Cardiac atrium fibroblast (primary cell): ENCODE results near the gene LRRC59. TPM values are rescaled to one million over a fixed set of nuclear protein-coding genes. Genes with fewer than 3 reads are reported as not detected.

Source experiments
- total RNA-seq: library from RNA; depleted of rRNA; stranded (reverse); fragments of >200 nt; gene quantifications from 2 replicates; pipeline ENCODE4 v1.2.3, GENCODE V29; 2015

Gene LRRC59
- total RNA-seq, result 177 and 181 TPM in 2 replicates

GRCh38 chr17:50397111-50397918, at the start of gene LRRC59:
LRRC59 (minus strand) TSS chr17:50397523; CDS start chr17:50397317, 206 bp downstream.

GRCh38 chr17:50425682-50426471, 28.6 kb upstream of the LRRC59 start, which contains the start of gene ACSF2:
ACSF2 (plus strand) TSS chr17:50426218; CDS start chr17:50426262, 44 bp downstream.

DNA sequence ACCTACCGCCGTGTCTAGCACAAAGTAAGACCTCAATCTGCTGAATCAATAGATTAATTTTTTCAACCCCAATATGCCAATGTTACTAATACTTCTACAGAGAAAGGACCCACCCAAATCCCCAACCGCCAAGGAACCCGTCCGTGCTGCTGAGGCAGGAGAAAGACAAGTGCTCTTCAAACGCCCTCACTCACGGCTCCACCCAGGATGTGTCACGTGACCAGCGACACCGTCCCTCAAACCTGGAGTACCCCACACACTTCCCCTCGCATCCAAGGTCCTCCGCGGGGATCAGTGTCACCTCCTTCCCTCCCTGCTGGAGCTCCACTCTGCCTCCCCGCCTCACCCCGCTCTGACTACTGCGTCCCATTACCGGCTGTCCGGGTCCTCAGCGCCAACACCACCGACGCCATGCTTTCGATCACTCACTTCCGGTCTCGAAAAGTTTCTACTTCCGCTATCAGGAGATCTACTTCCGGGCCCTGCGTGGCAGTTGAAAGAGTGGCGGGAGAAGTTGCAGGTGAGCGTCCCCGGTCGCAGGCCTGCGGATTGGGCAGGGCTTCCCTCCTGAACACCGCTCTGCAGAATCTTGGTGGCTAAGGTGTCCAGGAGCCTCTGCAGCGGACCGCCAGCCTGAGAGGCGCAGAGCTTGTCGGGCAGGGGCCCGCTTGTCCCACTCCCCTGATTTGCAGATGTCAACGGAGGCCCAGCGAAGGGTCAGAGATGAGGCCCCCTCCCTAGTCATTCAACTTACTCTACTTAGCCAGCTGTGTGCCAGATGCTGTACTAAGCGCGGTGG, 24.4 kb downstream of the LRRC59 start, which contains the start of the genes EME1 and MRPL27:
EME1 (plus strand) TSS at position 472 of the 799 bp plus-strand sequence. CDS start 1,980 bp downstream, outside the sequence.
MRPL27 (minus strand) TSS at position 427 of the 799 bp plus-strand sequence; CDS start at position 413, 14 bp downstream.

DNA sequence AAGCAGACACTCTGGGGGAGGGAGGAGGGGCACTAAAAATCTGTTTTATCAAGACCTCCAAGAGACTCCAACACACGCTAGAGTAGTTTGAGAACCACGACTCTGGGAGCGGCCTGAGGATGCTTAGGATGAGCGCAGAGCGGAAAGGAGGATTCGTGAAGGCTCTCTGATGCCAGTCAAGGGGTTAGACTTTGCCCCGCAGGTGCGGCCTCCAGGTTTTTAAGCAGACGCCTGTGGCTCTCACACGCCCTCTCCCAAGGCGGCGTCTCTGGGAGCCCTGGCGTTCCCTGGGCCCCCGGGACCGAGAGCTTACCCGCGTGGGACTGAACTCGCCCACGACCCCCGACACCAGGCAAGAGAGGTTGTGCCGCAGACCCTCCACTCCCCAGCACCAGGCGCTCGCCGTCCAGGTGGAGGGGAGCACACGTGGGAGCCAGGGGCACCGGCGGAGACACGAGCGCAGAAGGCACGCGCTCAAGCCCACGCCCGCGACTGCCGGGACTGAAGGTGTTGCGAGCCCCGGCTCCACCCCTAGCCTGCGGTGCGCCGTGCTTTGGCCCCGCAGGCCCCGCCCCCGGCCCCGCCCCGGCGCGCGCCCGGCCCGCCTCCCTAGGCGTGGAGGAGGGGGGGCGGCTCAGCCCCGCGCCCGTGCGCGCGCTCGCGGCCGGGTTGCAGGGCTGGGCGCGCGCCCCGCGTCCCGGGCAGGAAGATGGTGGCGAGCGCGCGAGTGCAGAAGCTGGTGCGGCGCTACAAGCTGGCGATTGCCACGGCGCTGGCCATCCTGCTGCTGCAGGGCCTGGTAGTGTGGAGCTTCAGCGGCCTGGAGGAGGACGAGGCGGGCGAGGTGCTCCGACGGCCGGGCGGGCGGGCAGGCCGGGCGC, 51.7 kb downstream of the LRRC59 start, which contains the start of gene XYLT2:
XYLT2 (plus strand) TSS at position 695 of the 881 bp plus-strand sequence; CDS start at position 710, 15 bp downstream.

Other genes starting within 250 kb of the LRRC59 start
- 33.8 and 39.2 TPM in 2 replicates for gene PPP1R9B, start 246.8 kb downstream of the LRRC59 start, total RNA-seq
- gene SGCA, start 231.5 kb downstream of the LRRC59 start, total RNA-seq, result not detected in 2 replicates
- gene COL1A1, start 195.9 kb downstream of the LRRC59 start, total RNA-seq, result 3,370 and 3,473 TPM in 2 replicates
- gene TMEM92, start 123.1 kb downstream of the LRRC59 start, total RNA-seq, result not detected in 2 replicates
- 44.0 and 54.1 TPM in 2 replicates for gene XYLT2, start 51.4 kb downstream of the LRRC59 start, total RNA-seq
- gene MRPL27, start 24.3 kb downstream of the LRRC59 start, total RNA-seq, result 70.0 and 75.5 TPM in 2 replicates
- gene EME1, start 24.3 kb downstream of the LRRC59 start, total RNA-seq, result 0.65 and 5.6 TPM in 2 replicates
- 19.0 and 37.2 TPM in 2 replicates for gene ACSF2, start 28.7 kb upstream of the LRRC59 start, total RNA-seq
- not detected in 2 replicates for gene CHAD, start 71.4 kb upstream of the LRRC59 start, total RNA-seq
- 13.0 and 14.3 TPM in 2 replicates for gene RSAD1, start 81.3 kb upstream of the LRRC59 start, total RNA-seq
- not detected in 2 replicates for gene MYCBPAP, start 110.9 kb upstream of the LRRC59 start, total RNA-seq
- not detected in 2 replicates for gene EPN3, start 135.2 kb upstream of the LRRC59 start, total RNA-seq
- 70.1 and 91.2 TPM in 2 replicates for gene SPATA20, start 149.7 kb upstream of the LRRC59 start, total RNA-seq
- 0.16 TPM in 1 of 2 replicates, not detected in the other for gene CACNA1G, start 163.2 kb upstream of the LRRC59 start, total RNA-seq
- 16.6 and 26.1 TPM in 2 replicates for gene ABCC3, start 237.4 kb upstream of the LRRC59 start, total RNA-seq